ENCODE measurements around the gene SEPTIN5. TPM values are rescaled to one million over a fixed set of nuclear protein-coding genes. Genes with fewer than 3 reads are reported as not detected.

SEPTIN5 gene
- total RNA-seq, 4 donors from 2014 or later: 14.0 to 124 (median 27.3) TPM

DNA sequence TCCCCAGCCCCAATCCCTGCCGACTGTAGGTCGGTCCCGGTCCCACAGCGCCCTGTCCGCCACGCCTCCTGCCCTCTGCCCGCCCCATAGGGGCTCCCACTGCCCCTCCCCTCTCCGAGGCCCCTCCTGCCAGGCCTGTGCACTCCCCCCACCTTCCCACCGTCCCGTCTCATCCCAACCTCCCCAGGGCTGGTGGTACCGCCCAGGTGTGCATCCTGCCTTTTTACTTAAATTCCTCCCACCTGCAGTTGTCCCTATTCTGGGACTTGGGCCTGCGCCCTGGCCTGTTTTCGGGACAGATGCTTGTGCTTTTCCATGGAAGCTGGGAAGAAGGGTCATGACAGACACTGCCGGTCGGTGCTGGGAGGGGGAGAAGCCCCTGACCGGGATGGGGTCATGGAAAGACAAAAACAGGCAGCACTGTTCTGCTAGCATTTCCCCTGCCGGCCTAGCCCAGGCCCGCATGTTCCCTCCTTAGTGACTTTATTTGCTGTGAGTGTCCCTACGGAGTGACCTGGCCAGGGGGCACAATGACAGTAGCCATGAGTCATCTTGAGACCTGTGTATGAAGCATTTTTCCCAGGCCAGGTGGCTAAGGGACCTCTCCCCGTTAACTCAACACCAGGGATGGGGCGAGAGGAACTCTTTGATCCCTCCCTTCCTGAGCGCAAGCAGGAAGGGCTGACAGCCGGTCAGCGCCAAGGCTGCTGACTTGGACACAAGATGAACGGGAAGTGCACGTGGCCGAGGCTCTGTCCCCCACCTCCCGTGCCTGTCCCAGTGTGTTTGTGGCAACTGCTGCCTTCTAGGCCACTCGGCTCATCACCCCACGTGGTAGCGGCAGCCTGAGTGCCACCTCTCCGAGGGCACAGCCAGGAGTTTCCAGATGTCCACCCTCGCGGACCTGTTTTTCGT is 53.4 kb downstream of the SEPTIN5 start:
- intact Hi-C loops (cut with DNase I): no loop called here
- TF ChIP-seq, protein P1, sequence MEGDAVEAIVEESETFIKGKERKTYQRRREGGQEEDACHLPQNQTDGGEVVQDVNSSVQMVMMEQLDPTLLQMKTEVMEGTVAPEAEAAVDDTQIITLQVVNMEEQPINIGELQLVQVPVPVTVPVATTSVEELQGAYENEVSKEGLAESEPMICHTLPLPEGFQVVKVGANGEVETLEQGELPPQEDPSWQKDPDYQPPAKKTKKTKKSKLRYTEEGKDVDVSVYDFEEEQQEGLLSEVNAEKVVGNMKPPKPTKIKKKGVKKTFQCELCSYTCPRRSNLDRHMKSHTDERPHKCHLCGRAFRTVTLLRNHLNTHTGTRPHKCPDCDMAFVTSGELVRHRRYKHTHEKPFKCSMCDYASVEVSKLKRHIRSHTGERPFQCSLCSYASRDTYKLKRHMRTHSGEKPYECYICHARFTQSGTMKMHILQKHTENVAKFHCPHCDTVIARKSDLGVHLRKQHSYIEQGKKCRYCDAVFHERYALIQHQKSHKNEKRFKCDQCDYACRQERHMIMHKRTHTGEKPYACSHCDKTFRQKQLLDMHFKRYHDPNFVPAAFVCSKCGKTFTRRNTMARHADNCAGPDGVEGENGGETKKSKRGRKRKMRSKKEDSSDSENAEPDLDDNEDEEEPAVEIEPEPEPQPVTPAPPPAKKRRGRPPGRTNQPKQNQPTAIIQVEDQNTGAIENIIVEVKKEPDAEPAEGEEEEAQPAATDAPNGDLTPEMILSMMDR (IDR thresholded peaks at IDR 0.05): no peak
- no peak for TF ChIP-seq POLR2A (IDR thresholded peaks at IDR 0.05)
- H3K4me3 ChIP-seq (replicated peaks in 1 of 3): no peak overlapping the region
- H3K9me3 ChIP-seq: no peaks in the 10 kb centered on the region
- H3K4me1 ChIP-seq: peaks cover 8 to 17% of the 10 kb centered on the region in 2 donors
- peaks cover 20% of the 10 kb centered on the region for H3K27me3 ChIP-seq
- WGBS, 2 donors: 22 to 46% methylated on average over 21 to 23 of the region's 35 CpGs
- peak overlapping the region in 1 of 3 donors; percentile 61 for H3K27ac ChIP-seq
- no peaks in the 10 kb centered on the region for H3K36me3 ChIP-seq
- peak; percentile 35 to 38 for DNase-seq

DNA sequence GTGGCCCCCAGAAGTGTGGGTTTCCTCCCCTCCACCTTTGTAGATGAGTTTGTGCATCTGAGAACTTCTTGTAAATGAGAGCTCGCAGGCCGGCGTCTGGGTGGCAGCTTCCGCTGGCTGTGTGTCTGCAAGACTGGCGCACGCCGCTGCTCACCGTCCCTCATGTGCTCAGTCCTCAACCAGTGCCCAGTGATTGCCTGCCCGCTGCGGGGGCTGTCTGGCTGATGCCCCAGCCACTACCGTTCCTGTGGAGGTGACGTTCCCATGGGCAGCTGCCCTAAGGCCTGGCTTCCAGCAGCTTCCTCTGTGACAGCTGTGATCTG is 55.1 kb downstream of the SEPTIN5 start:
- no peak overlapping the region for H3K4me3 ChIP-seq (replicated peaks in 1 of 3)
- no peaks in the 10 kb centered on the region for H3K36me3 ChIP-seq
- no peak overlapping the region for H3K27ac ChIP-seq
- H3K9me3 ChIP-seq: no peaks in the 10 kb centered on the region
- WGBS, 2 donors: 92 to 93% methylated on average over 8 to 11 of the region's 12 CpGs
- intact Hi-C loops (cut with DNase I): no loop called here
- peaks cover 8 to 23% of the 10 kb centered on the region in 2 donors for H3K4me1 ChIP-seq
- no peak for DNase-seq
- TF ChIP-seq, protein P1 (IDR thresholded peaks at IDR 0.05): no peak
- TF ChIP-seq POLR2A (IDR thresholded peaks at IDR 0.05): no peak
- peaks cover 20% of the 10 kb centered on the region for H3K27me3 ChIP-seq

DNA sequence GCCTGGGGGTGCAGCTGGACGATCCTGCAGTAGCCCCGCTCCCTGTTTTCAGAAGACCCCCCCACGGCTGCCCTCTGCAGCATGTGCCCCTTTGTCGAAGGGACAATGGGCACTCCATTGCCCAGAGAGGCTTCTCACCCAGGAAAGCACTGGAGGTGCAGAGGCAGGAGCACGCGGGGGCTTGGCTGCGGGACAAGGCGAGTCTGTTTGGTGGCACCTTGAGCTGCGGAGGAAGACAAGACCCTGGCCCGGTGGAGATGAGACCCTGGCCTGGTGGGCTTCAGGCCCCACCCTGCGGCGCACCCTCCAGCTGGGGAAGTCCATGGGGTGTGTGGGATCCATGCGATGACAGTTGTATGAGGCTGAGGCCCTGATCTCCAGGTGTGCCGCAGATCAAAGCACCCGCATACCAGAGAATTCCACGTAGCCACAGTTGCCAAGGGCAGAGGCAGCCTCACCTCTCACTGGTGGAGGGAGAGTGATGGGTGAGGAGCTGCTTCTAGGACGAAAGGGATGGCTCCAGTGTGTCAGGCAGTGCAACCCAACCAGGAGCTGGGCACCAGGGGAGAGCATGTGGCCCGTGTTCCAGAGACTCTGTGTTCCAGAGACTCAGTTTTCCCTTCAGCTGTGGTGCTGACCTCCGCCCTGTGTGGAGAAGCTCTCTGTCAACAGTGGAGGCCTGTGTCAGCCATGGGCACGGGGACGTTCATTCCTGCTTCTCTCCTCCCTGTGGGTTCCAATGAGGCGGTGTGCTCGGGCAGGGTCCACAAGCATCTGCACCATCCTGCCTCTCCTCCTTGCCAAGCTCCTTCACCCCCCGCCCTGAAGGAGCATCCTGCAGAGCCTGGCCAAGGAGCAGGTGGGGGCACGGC is 56.3 kb downstream of the SEPTIN5 start:
- H3K36me3 ChIP-seq: no peaks in the 10 kb centered on the region
- no peaks in the 10 kb centered on the region for H3K9me3 ChIP-seq
- no peak overlapping the region for H3K4me3 ChIP-seq (replicated peaks in 1 of 3)
- H3K4me1 ChIP-seq: peaks cover 6 to 23% of the 10 kb centered on the region in 2 donors
- TF ChIP-seq, protein P1 (IDR thresholded peaks at IDR 0.05): no peak
- no peak for TF ChIP-seq POLR2A (IDR thresholded peaks at IDR 0.05)
- H3K27ac ChIP-seq: no peak overlapping the region
- DNase-seq: no peak
- H3K27me3 ChIP-seq: peaks cover 20% of the 10 kb centered on the region
- WGBS, 2 donors: 82 to 88% methylated on average over 21 to 22 of the region's 25 CpGs
- intact Hi-C loops (cut with DNase I): no loop called here

DNA sequence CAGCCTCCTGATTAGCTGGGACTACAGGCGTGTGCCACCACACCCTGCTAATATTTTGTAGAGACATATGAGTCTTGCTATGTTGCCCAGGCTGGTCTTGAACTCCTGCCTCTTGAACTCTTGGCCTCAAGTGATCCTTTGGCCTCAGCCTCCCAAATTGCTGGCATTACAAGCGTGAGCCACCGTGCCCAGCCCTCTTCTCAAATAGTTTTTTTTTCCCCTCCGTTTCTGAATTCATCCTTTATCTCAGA is 58.0 kb downstream of the SEPTIN5 start:
- Histone ChIP-seq H3K9me3 (no peaks in the 10 kb centered on the region), H3K4me3 (replicated peaks in 1 of 3) (no peak overlapping the region), H3K36me3 (no peaks in the 10 kb centered on the region), H3K27me3 (peaks cover 10% of the 10 kb centered on the region), H3K4me1 (peaks cover 0 to 10% of the 10 kb centered on the region in 2 donors), H3K27ac (no peak overlapping the region)
- no peak for DNase-seq
- WGBS, 2 donors: 76 to 89% methylated on average over 4 of the region's 4 CpGs
- TF ChIP-seq, protein P1 (IDR thresholded peaks at IDR 0.05): no peak
- no peak for TF ChIP-seq POLR2A (IDR thresholded peaks at IDR 0.05)
- intact Hi-C loops (cut with DNase I): no loop called here

Other genes with a start within 250 kb of the SEPTIN5 start
- gene UFD1, start 235.3 kb upstream of the SEPTIN5 start, total RNA-seq: 10 to 100 TPM; 29.3 to 52.7 (median 44.2) TPM
- gene CDC45, start 234.6 kb upstream of the SEPTIN5 start, total RNA-seq: 1 to 10 TPM in 2 of 4 donors, under 1 TPM in 1, not detected in 1; 0.24 to 1.9 (median 1.7) TPM
- gene CLDN5, start 190.1 kb upstream of the SEPTIN5 start, total RNA-seq: 100 to 1,000 TPM in 2 of 4 donors, 10 to 100 TPM in 2; 71.8 to 303 (median 131) TPM
- gene GP1BB, start 9.0 kb downstream of the SEPTIN5 start, total RNA-seq: 1 to 10 TPM; 1.5 to 6.6 (median 3.1) TPM
- 10 to 100 TPM in 2 of 4 donors, 1 to 10 TPM in 2; 7.6 to 34.3 (median 18.5) TPM for gene TBX1, start 46.3 kb downstream of the SEPTIN5 start, total RNA-seq
- 1 to 10 TPM; 1.8 to 5.1 (median 4.5) TPM for gene GNB1L, start 140.4 kb downstream of the SEPTIN5 start, total RNA-seq
- 10 to 100 TPM; 18.1 to 26.4 (median 23.7) TPM for gene RTL10, start 140.4 kb downstream of the SEPTIN5 start, total RNA-seq
- 100 to 1,000 TPM in 3 of 4 donors, 10 to 100 TPM in 1; 92.6 to 216 (median 138) TPM for gene COMT, start 227.3 kb downstream of the SEPTIN5 start, total RNA-seq
- 10 to 100 TPM; 19.5 to 34.5 (median 25.6) TPM for gene TXNRD2, start 227.3 kb downstream of the SEPTIN5 start, total RNA-seq